ENCODE data around the gene KCNQ5.

The KCNQ5 gene

GRCh38 chr6:72748759-72749158, 126.9 kb downstream of the KCNQ5 start:
- DNase-seq: no peak

DNA sequence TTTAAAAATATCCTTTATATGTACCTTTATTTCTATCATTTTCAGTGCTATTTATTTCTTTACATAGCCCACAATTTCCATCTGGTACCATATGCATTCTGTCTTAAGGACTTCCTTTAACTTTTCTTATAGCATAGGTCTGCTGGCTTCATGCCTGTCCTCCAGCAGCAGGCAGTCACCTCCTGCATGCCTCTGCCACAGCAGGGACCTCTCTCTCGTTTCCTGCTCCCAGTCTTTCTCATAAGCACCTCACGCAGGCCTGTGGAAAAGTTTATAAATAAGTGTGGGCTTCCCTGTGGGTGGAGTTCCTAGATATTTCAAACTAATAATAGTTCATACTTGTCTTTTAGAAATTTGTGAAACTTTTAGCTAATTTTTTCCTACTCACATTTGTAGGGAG, 133.9 kb downstream of the KCNQ5 start:
- DNase-seq: no peak

DNA sequence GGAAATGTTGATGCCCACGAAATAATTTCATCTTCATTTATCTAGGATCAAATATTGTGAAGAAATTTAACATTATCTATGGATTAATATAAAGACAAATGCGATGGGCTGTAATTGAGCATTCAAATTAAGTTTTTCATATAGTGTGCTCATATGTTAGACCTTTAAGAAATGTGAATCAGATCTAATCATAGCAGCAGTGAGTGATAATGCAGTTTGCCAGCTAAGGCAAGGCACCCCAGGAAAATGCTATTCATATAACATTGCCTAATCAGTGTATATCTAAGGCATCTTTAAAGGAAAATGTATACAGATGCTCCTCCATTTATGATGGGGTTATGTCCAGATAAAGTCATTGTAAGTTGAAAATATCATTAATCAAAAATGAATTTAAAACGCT, 135.2 kb downstream of the KCNQ5 start:
- DNase-seq: no peak

DNA sequence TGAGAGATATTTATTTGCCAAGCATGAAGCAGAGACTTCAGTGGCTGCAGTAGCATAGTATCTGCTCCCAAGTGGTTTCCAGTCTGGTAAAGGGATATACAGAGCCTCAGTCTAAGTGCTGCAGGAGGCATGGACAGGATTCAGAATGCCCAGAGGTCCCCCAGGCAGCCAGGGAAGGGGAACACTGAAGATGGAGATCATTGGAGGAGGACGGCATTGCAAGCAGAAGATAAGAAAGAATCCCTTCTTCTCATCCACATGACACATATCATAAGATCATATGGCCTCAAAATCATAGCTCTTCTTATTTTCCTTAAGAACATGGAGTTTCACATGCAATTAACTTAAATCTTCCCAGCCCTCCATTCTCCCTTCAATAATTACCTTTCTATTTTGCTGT, 136.1 kb downstream of the KCNQ5 start:
- no peak for DNase-seq

DNA sequence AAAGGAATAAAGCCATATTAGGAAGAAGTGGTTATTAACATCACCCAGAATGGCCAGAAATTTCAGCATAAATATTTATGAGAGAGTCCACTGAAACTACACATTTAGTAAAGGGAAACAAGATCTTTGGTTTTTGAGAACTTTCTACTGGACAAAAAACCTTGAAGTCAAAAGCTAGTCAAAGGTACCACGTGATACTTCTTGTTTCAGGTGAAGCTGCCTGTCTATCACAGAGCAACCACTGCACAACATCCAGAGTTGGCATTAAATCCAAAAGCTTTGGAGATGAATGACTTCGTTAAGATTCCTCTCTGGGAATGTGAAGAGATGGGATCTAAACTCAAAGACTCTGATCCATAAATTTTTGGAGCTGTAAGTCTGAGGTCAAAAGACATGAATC, 137.0 kb downstream of the KCNQ5 start:
- no peak for DNase-seq

DNA sequence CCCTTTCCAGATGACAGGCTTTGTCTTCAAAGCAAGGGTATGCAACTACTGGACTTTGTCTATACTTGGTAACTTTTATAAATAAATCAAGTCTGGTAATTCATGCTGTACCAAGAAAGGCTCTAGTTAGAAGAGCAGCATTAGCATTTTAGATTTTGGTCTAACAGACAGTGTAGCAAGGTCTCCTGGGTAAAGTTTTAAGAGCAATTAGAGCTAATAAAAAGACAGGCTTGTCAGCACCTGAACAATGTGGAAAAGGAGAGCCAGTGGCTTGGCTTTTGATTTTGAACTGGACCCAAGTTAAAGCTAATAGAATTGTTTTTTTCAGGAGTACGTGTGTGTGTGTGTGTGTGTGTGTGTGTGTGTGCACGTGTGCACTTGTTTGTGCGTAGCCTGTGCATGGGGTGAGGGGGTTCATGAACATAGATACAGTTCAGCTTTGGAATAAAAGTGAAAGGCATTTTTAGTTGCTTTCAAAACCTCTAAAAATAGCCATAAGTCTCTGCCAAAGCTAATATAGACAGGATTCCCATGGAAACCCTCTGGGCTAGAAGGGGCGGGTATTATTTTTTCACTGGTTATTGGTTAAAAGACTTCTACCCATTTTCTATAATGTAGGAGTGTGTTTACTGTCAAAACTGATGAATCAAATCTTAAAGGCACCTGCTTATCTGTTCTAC, 138.4 kb downstream of the KCNQ5 start:
- no peak for DNase-seq

- no peak for DNase-seq
Observed at GRCh38 chr6:72761761-72762160, 139.9 kb downstream of the KCNQ5 start.

- no peak for DNase-seq
Observed at GRCh38 chr6:72769459-72770125, 147.7 kb downstream of the KCNQ5 start.

GRCh38 chr6:72770959-72771358, 149.1 kb downstream of the KCNQ5 start:
- no peak for DNase-seq

GRCh38 chr6:72776456-72776855, 154.6 kb downstream of the KCNQ5 start:
- DNase-seq: no peak

DNA sequence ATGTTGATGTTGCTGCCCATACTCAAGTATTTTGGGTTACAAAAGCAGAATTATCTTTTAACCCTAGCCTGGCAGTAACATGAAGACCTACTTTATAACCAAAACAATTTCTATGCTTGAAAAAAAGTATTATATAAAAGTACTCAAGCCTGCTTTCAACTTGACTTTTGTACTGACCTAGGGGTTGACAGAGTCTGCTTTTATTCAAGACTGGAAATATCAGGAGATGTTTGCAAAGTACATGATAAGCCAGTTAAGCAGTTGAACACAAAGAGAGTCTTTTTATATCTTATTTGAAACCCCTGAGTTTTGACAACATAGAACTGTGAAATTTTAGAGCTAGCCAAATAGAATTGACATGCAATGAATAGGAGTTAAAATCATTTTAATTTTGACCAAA, 159.8 kb downstream of the KCNQ5 start:
- DNase-seq: no peak

GRCh38 chr6:72783035-72783434, 161.2 kb downstream of the KCNQ5 start:
- no peak for DNase-seq

GRCh38 chr6:72783666-72784065, 161.8 kb downstream of the KCNQ5 start:
- no peak for DNase-seq

- no peak for DNase-seq
Observed at GRCh38 chr6:72784071-72784470, 162.2 kb downstream of the KCNQ5 start.

DNA sequence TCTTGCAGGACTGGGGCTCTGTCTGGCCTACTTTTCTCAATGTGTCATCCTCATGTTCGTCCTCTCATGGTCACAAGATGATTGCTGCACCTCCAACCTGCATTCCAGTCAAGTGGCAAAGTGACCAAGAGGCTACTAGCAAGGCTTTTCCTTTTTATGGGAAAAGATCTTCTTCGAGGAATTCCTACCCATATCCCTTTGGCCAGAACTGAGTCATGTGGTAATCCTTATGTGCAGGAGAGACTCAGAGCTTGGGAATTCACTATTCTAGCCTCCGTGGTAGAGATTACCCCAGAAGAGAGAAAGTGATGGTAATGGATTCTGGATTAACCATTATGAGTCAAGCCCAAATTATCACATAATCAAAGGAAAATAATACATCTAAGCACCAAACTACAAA, 162.7 kb downstream of the KCNQ5 start:
- DNase-seq: no peak

GRCh38 chr6:72787391-72788031, 165.6 kb downstream of the KCNQ5 start:
- DNase-seq: no peak

- DNase-seq: no peak
Observed at GRCh38 chr6:72788188-72788587, 166.3 kb downstream of the KCNQ5 start.

- DNase-seq: no peak
Observed at GRCh38 chr6:72789145-72789544, 167.3 kb downstream of the KCNQ5 start.

- DNase-seq: no peak
Observed at GRCh38 chr6:72792692-72793091, 170.8 kb downstream of the KCNQ5 start.

GRCh38 chr6:72793641-72794395, 172.0 kb downstream of the KCNQ5 start:
- DNase-seq: no peak

GRCh38 chr6:72798196-72798595, 176.3 kb downstream of the KCNQ5 start:
- no peak for DNase-seq

DNA sequence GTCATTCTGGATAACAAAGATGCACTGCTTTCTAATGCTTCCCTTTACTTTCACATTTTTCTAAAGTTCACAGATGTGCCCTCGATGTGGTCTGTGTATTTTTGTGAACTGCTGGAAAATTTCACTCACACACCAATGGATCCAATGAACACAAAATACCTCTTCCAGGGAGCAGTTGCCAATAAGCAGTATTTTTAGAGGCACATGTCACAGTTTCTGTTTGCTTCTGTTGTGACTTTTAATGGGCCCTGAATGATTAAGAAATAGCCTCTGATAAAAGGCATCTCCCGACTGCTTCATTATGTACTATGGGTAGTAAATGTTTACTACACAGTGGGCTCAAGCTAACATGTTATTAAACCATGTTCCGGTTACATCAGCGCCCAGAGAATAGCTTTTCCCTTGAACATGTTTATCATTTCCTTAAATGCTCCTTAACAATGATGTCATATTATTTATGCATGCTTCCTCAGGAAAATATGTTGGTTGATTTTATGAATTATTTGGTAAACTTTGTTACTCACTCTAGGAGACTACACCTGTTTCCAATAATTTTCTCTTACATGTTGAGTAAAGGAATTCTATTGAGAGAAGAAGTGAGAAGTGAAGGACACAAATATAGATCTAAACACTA, 188.0 kb downstream of the KCNQ5 start:
- no peak for DNase-seq

All from stimulated activated naive CD4-positive, alpha-beta T cell treated with Interleukin-2 at 50 U/mL for 16 hours (primary cell).